ENCODE results near the gene SUMO1. TPM values are rescaled to one million over a fixed set of nuclear protein-coding genes. Genes with fewer than 3 reads are reported as not detected.

The SUMO1 gene
- total and polyA plus RNA-seq, 3 experiments from 2014 or later, result 118 to 148 (median 118) TPM

DNA sequence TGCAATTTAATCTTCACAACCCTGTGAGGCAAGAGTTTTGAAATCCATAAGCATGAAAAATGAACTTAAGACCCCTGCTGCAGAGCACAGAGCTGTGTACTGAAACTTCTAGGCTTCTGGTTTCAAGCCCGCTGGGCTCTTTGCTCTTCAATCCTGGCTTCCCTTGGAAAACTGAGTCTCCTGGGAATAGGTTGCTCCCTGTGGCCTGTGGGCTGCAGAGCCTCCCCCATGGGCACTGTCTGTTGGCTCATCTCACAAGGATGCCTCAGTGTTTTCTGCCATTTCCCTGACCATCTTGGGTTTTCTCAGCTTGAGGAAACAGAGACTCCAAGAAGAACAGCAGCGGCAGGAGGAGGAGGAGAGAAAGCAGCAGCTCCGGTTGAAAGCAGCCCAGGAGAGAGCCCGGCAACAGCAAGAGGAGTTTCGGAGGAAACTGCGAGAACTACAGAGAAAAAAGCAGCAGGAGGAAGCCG lies 44.5 kb downstream of the SUMO1 start:
- DNase-seq, result no peak
- H3K27ac Mint-ChIP-seq, result no peak overlapping the region
- no peak overlapping the region for H3K27ac ChIP-seq (ENCODE audit: low read depth, low read length)
- no peaks in the 10 kb centered on the region for H3K36me3 Mint-ChIP-seq
- H3K36me3 ChIP-seq (ENCODE audit: insufficient read depth, low read length), result no peaks in the 10 kb centered on the region
- peaks cover 11 to 37% of the 10 kb centered on the region in 2 donors for H3K27me3 Mint-ChIP-seq
- POLR2A ChIA-PET, result no interaction called here
- H3K27me3 ChIP-seq (ENCODE audit: insufficient read depth, low read length, poor library complexity, severe bottlenecking), result no peaks in the 10 kb centered on the region
- no peak overlapping the region for H3K4me3 Mint-ChIP-seq
- CTCF ChIA-PET, result no interaction called here
- no peak overlapping the region for H3K4me3 ChIP-seq (ENCODE audit: low read length)
- H3K4me1 Mint-ChIP-seq, result no peaks in the 10 kb centered on the region
- no peaks in the 10 kb centered on the region for H3K4me1 ChIP-seq (ENCODE audit: insufficient read depth, low read length)
- H3K9me3 ChIP-seq (ENCODE audit: low read length), result no peaks in the 10 kb centered on the region
- no peaks in the 10 kb centered on the region for H3K9me3 Mint-ChIP-seq

DNA sequence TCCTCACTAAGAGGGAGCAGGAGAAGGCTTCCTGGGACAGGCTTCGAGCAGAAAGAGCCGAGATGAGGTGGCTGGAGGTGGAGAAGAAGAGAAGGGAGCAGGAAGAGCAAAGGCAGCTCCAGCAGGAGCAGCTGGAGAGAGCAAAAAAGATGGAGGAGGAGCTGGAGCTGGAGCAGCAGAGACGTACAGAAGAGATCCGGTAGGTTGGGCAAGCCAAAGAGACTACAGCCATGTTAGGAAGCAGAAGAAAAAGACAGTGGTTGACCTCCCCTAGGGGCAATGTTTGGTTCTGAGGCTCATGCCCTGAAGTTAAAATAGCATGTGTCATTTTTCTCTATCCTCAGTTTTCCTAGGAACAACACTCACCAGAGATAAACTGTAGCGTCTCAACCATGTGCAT lies 45.1 kb downstream of the SUMO1 start:
- Mint-ChIP-seq H3K4me1 (no peaks in the 10 kb centered on the region), H3K9me3 (no peaks in the 10 kb centered on the region), H3K36me3 (no peaks in the 10 kb centered on the region), H3K4me3 (no peak overlapping the region), H3K27me3 (peaks cover 11 to 36% of the 10 kb centered on the region in 2 donors), H3K27ac (peak overlapping the region in 1 of 8 donors; percentile 10)
- H3K27me3 ChIP-seq (ENCODE audit: insufficient read depth, low read length, poor library complexity, severe bottlenecking), result no peaks in the 10 kb centered on the region
- no peaks in the 10 kb centered on the region for H3K4me1 ChIP-seq (ENCODE audit: insufficient read depth, low read length)
- no peak overlapping the region for H3K27ac ChIP-seq (ENCODE audit: low read depth, low read length)
- H3K9me3 ChIP-seq (ENCODE audit: low read length), result no peaks in the 10 kb centered on the region
- no peaks in the 10 kb centered on the region for H3K36me3 ChIP-seq (ENCODE audit: insufficient read depth, low read length)
- ChIA-PET POLR2A (no interaction called here), CTCF (no interaction called here)
- H3K4me3 ChIP-seq (ENCODE audit: low read length), result no peak overlapping the region
- DNase-seq, result no peak

DNA sequence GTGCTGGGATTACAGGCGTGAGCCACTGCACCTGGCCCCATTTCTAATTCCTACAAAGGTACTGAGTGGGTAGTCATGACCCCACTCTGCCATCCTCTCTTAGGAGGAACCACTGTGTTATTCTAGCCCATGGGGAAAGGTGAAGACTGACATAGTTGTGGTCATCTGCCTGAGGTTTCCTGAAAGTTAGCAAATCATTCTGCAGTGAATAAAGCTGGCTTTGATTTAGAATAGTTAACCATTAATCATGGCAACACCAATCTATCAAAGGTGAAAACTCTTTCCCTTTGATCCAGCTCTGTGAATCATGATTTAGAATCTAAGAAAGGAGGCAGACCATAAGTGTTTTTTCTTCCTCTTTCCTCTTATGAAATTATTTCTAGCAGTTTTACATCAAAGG lies 50.8 kb downstream of the SUMO1 start:
- Histone ChIP-seq H3K36me3 (ENCODE audit: insufficient read depth, low read length) (no peaks in the 10 kb centered on the region), H3K4me1 (ENCODE audit: insufficient read depth, low read length) (no peaks in the 10 kb centered on the region), H3K27ac (ENCODE audit: low read depth, low read length) (no peak overlapping the region), H3K4me3 (ENCODE audit: low read length) (no peak overlapping the region), H3K27me3 (ENCODE audit: insufficient read depth, low read length, poor library complexity, severe bottlenecking) (no peaks in the 10 kb centered on the region), H3K9me3 (ENCODE audit: low read length) (no peaks in the 10 kb centered on the region)
- no peak for DNase-seq
- Mint-ChIP-seq H3K27ac (no peak overlapping the region), H3K4me3 (no peak overlapping the region), H3K36me3 (no peaks in the 10 kb centered on the region), H3K4me1 (no peaks in the 10 kb centered on the region), H3K27me3 (peaks cover 8 to 53% of the 10 kb centered on the region in 2 donors), H3K9me3 (no peaks in the 10 kb centered on the region)
- POLR2A ChIA-PET, result no interaction called here
- CTCF ChIA-PET, result interaction anchor here (1.4 kb wide), 1 partner anchor 9 kb away, joined by 3 read pairs; no protein-coding TSS in a partner anchor

DNA sequence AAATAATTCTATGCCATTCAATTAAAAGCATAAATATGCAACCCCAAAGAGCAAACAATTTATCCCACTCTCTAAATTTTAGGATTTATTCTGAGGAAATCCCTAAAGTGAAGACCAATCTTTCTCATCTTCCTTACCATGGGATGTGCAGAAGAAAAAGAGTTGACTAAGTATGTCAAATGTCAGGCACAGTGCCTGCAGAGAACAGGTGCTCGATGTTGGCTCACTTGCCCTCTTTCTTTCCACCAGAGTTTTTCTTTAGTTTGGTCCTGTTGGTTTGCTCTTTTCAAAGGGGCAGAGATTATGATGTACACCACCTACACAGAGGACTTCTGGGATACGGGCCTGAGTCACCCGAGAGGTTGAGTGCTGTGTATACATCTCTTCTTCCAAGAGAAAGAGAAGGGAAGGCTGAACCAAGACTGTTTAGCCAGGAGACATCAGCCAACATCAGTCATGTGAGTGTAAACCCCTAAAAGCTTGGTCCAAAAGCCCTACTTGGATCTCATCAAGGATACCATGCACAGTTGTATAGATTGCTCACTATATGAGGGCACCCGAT lies 51.7 kb downstream of the SUMO1 start:
- Histone ChIP-seq H3K4me3 (ENCODE audit: low read length) (no peak overlapping the region), H3K9me3 (ENCODE audit: low read length) (no peaks in the 10 kb centered on the region), H3K4me1 (ENCODE audit: insufficient read depth, low read length) (no peaks in the 10 kb centered on the region), H3K27me3 (ENCODE audit: insufficient read depth, low read length, poor library complexity, severe bottlenecking) (no peaks in the 10 kb centered on the region), H3K27ac (ENCODE audit: low read depth, low read length) (no peak overlapping the region), H3K36me3 (ENCODE audit: insufficient read depth, low read length) (no peaks in the 10 kb centered on the region)
- H3K27me3 Mint-ChIP-seq, result peaks cover 8 to 57% of the 10 kb centered on the region in 2 donors
- POLR2A ChIA-PET, result no interaction called here
- CTCF ChIA-PET, result interaction anchor here (1.4 kb wide), 1 partner anchor 8 kb away, joined by 3 read pairs; no protein-coding TSS in a partner anchor
- H3K9me3 Mint-ChIP-seq, result no peaks in the 10 kb centered on the region
- DNase-seq, result no peak
- H3K4me3 Mint-ChIP-seq, result no peak overlapping the region
- H3K36me3 Mint-ChIP-seq, result no peaks in the 10 kb centered on the region
- no peak overlapping the region for H3K27ac Mint-ChIP-seq
- H3K4me1 Mint-ChIP-seq, result no peaks in the 10 kb centered on the region

DNA sequence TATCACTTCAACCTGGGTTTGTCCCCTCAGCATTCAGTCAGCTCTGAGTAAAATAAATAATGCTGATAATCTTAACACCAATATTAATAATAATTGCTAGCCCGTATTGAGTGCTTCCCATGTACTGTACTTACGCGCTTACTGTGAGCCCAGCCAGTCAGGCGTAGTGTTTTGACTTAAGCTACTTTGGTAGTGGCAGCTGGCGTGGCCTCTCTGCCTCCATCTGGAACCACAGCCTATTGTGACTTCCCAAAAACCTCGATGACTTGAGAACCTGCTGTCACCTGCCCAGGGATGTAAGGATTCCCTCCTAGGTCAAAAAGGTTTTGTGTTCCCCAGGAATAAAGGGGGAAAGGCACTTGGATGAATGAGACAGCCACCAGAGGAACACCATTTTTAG lies 53.2 kb downstream of the SUMO1 start:
- no peaks in the 10 kb centered on the region for H3K27me3 ChIP-seq (ENCODE audit: insufficient read depth, low read length, poor library complexity, severe bottlenecking)
- ChIA-PET CTCF (interaction anchor here (1.2 kb wide), 1 partner anchor 326 kb away, joined by 3 read pairs; no protein-coding TSS in a partner anchor), POLR2A (no interaction called here)
- Mint-ChIP-seq H3K27me3 (peaks cover 8 to 48% of the 10 kb centered on the region in 2 donors), H3K4me3 (no peak overlapping the region), H3K9me3 (no peaks in the 10 kb centered on the region), H3K27ac (no peak overlapping the region), H3K4me1 (no peaks in the 10 kb centered on the region), H3K36me3 (no peaks in the 10 kb centered on the region)
- no peak overlapping the region for H3K4me3 ChIP-seq (ENCODE audit: low read length)
- no peak for DNase-seq
- H3K36me3 ChIP-seq (ENCODE audit: insufficient read depth, low read length), result no peaks in the 10 kb centered on the region
- no peaks in the 10 kb centered on the region for H3K4me1 ChIP-seq (ENCODE audit: insufficient read depth, low read length)
- no peak overlapping the region for H3K27ac ChIP-seq (ENCODE audit: low read depth, low read length)
- H3K9me3 ChIP-seq (ENCODE audit: low read length), result no peaks in the 10 kb centered on the region

DNA sequence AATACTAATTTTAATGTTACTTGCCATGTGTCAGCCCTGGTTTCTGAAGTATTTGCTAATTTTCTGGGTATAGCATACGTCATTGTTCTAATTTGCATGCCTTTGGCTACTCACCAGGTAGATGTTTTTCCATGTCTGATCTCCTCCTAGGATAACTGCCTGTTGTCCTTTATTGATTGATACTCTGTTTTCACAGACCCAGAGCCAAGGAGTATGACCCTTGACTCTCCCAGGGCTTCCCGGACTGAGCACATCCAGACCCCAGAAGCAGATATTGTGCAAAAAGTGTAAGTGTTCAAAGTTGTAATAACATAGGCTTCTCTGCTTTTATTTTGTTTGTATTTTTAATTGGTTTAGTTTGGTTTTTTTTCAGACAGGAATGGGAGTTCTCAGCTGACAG lies 53.8 kb downstream of the SUMO1 start:
- no peak overlapping the region for H3K4me3 ChIP-seq (ENCODE audit: low read length)
- no peaks in the 10 kb centered on the region for H3K4me1 ChIP-seq (ENCODE audit: insufficient read depth, low read length)
- Mint-ChIP-seq H3K27ac (no peak overlapping the region), H3K4me1 (no peaks in the 10 kb centered on the region), H3K27me3 (peaks cover 8 to 45% of the 10 kb centered on the region in 2 donors), H3K4me3 (no peak overlapping the region), H3K36me3 (no peaks in the 10 kb centered on the region), H3K9me3 (no peaks in the 10 kb centered on the region)
- ChIA-PET CTCF (interaction anchor here (1.2 kb wide), 1 partner anchor 326 kb away, joined by 3 read pairs; no protein-coding TSS in a partner anchor), POLR2A (no interaction called here)
- H3K36me3 ChIP-seq (ENCODE audit: insufficient read depth, low read length), result no peaks in the 10 kb centered on the region
- H3K27ac ChIP-seq (ENCODE audit: low read depth, low read length), result no peak overlapping the region
- no peak for DNase-seq
- no peaks in the 10 kb centered on the region for H3K9me3 ChIP-seq (ENCODE audit: low read length)
- no peaks in the 10 kb centered on the region for H3K27me3 ChIP-seq (ENCODE audit: insufficient read depth, low read length, poor library complexity, severe bottlenecking)

DNA sequence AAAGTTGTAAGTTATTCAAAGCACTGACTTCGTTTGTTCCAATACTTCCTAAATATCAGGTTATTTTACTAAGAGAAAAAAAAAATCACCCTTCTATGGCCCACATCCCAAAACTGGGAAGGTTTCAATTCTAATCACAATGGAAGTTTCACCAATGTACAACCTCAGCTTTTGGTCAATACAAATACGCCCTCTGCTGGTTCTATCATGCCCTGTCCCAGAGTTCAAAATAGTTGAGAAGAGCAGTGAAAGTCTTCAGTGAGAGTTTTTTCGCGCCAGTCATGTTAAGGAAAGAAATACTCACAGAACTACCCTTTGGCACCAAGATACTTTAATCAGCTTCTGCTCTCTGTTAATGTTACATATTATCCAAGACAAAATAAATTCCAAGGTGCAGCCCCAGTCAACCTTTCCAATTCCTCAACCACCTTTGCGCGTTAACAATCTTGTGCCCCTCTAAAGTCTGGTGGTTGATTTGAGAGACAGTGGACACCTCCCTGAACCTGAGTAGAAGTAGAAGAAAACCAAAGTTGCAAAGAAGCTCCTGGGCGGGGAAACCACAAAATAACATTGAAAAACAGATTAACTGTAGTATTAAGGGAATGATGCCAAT lies 59.9 kb downstream of the SUMO1 start:
- H3K4me1 Mint-ChIP-seq, result no peaks in the 10 kb centered on the region
- ChIA-PET CTCF (interaction anchor here (0.8 to 4.8 kb wide), 7 partner anchors 9 to 327 kb away, joined by 3 to 45 read pairs (median 3); no protein-coding TSS in a partner anchor), POLR2A (no interaction called here)
- H3K9me3 Mint-ChIP-seq, result no peaks in the 10 kb centered on the region
- no peak overlapping the region for H3K27ac Mint-ChIP-seq
- Histone ChIP-seq H3K9me3 (ENCODE audit: low read length) (no peaks in the 10 kb centered on the region), H3K4me3 (ENCODE audit: low read length) (no peak overlapping the region), H3K36me3 (ENCODE audit: insufficient read depth, low read length) (no peaks in the 10 kb centered on the region), H3K27ac (ENCODE audit: low read depth, low read length) (no peak overlapping the region), H3K27me3 (ENCODE audit: insufficient read depth, low read length, poor library complexity, severe bottlenecking) (no peaks in the 10 kb centered on the region), H3K4me1 (ENCODE audit: insufficient read depth, low read length) (no peaks in the 10 kb centered on the region)
- H3K27me3 Mint-ChIP-seq, result peaks cover 4 to 13% of the 10 kb centered on the region in 2 donors
- H3K36me3 Mint-ChIP-seq, result no peaks in the 10 kb centered on the region
- peak; percentile 3 to 59 (median 39) for DNase-seq
- no peak overlapping the region for H3K4me3 Mint-ChIP-seq

DNA sequence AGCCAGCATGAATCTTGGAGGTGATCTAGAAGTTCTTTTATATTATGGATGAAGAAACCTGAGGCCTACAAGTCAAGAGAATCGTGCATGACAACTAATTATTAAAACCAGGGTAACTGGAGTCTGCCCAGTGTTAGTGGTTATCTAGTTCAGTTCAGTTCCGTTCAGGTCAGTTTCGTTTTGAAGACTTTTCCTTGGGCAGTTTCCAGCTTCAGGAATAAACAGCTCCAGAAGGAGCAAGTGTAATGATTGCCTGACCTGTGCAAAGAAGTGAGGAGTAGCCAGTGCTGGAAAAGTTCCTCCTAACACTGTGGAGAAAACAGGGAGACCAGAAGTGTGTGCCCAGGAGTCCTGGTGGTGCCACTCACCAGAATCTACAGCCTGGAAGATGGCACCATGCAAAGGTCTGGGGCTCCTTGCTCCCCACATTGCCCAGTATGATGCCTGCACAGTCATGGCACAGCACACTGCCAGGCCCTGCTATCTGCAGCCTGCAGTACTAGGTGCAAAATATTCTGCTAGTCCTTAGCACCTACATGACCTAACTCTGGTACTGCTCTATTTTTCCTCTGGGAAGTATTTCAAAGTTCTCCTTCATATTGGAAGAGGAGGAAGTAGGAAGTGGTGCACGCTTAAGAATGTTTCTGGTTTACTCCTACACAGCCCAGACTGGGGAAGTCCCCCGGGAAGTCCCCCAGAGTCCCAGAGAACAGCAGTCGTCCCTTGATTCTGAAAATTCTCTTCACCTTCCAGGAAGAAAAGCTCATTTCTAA lies 65.8 kb downstream of the SUMO1 start:
- H3K4me3 Mint-ChIP-seq, result no peak overlapping the region
- H3K27me3 ChIP-seq (ENCODE audit: insufficient read depth, low read length, poor library complexity, severe bottlenecking), result no peaks in the 10 kb centered on the region
- POLR2A ChIA-PET, result no interaction called here
- peaks cover 8 to 13% (median 11%) of the 10 kb centered on the region in 3 donors for H3K4me1 Mint-ChIP-seq
- H3K9me3 Mint-ChIP-seq, result no peaks in the 10 kb centered on the region
- H3K4me1 ChIP-seq (ENCODE audit: insufficient read depth, low read length), result no peaks in the 10 kb centered on the region
- H3K36me3 ChIP-seq (ENCODE audit: insufficient read depth, low read length), result no peaks in the 10 kb centered on the region
- peak overlapping the region in 3 of 8 donors; percentile 34 to 69 (median 52) for H3K27ac Mint-ChIP-seq
- H3K27ac ChIP-seq (ENCODE audit: low read depth, low read length), result no peak overlapping the region
- H3K4me3 ChIP-seq (ENCODE audit: low read length), result no peak overlapping the region
- CTCF ChIA-PET, result no interaction called here
- no peaks in the 10 kb centered on the region for H3K36me3 Mint-ChIP-seq
- no peak for DNase-seq
- no peaks in the 10 kb centered on the region for H3K9me3 ChIP-seq (ENCODE audit: low read length)
- peaks cover 0 to 7% of the 10 kb centered on the region in 2 donors for H3K27me3 Mint-ChIP-seq

Measured in CD8-positive, alpha-beta memory T cell (primary cell).